CD14-positive monocyte (primary cell): ENCODE results near the gene LSS. TPM values are rescaled to one million over a fixed set of nuclear protein-coding genes. Genes with fewer than 3 reads are reported as not detected.

Experiments used
- DNase-seq, 3 donors: peaks; one replicate each; pipeline ENCODE4 v3.0.0-alpha.2; 2011 to 2022
- H2AFZ ChIP-seq: 2 replicates; pipeline ENCODE4 v1.6.0; 2012; ENCODE audit warnings: mild to moderate bottlenecking, low read depth, low read length, inconsistent platforms; ENCODE audit not compliant: insufficient read depth, poor library complexity, severe bottlenecking
- H3K27ac ChIP-seq, 2 donors: 1 replicate in 1 of 2; 2 replicates in 1 of 2; pipeline ENCODE4 v1.5.1; 2012 to 2013; ENCODE audit warnings: low read length in 2 of 2, control low read depth in 1 of 2, inconsistent platforms in 1 of 2, low read depth in 1 of 2, mild to moderate bottlenecking in 1 of 2
- H3K27me3 ChIP-seq, 2 donors: one replicate each; pipeline versions ENCODE4 v1.6.0 to v1.6.1; 2011 to 2013; ENCODE audit warnings: low read length in 2 of 2; ENCODE audit not compliant: control insufficient read depth in 2 of 2, insufficient read depth in 2 of 2
- H3K36me3 ChIP-seq, 2 donors: replicated peaks in 1 of 2; 1 replicate in 1 of 2; 2 replicates in 1 of 2; pipeline versions ENCODE4 v1.5.1 to v1.6.1; 2012 to 2013; ENCODE audit warnings: low read length in 2 of 2, control low read depth in 1 of 2, inconsistent platforms in 1 of 2, mild to moderate bottlenecking in 1 of 2; ENCODE audit not compliant: insufficient read depth in 2 of 2, control insufficient read depth in 1 of 2
- H3K4me1 ChIP-seq, 2 donors: 1 replicate in 1 of 2; 2 replicates in 1 of 2; pipeline versions ENCODE4 v1.5.1 to v1.6.1; 2012 to 2013; ENCODE audit warnings: low read length in 2 of 2, control low read depth in 1 of 2, inconsistent platforms in 1 of 2, mild to moderate bottlenecking in 1 of 2, moderate library complexity in 1 of 2; ENCODE audit not compliant: insufficient read depth in 2 of 2, control insufficient read depth in 1 of 2
- H3K4me2 ChIP-seq: replicated peaks from 2 replicates; pipeline ENCODE3; 2012; ENCODE audit warnings: low read length, moderate library complexity, mild to moderate bottlenecking; ENCODE audit not compliant: poor library complexity, severe bottlenecking; ENCODE audit errors: extremely low read depth
- H3K4me3 ChIP-seq, 3 experiments: fragments of 200-600 bp in 1 of 3; sonication (generic) in 1 of 3; replicated peaks in 1 of 3; 1 replicate in 2 of 3; 2 replicates in 1 of 3; pipeline ENCODE4 v1.5.1; 2011 to 2013; ENCODE audit warnings: low read length in 3 of 3, mild to moderate bottlenecking in 3 of 3, control low read depth in 2 of 3, low read depth in 2 of 3, inconsistent platforms in 1 of 3, moderate library complexity in 1 of 3
- H3K79me2 ChIP-seq: 2 replicates; pipeline ENCODE4 v1.6.0; 2012; ENCODE audit warnings: mild to moderate bottlenecking, control low read depth, inconsistent platforms, low read length, moderate library complexity; ENCODE audit not compliant: insufficient read depth
- H3K9ac ChIP-seq: 2 replicates; pipeline ENCODE4 v1.6.0; 2017; ENCODE audit warnings: low read length, mild to moderate bottlenecking; ENCODE audit not compliant: insufficient read depth, poor library complexity, severe bottlenecking
- H3K9me3 ChIP-seq, 2 donors: replicated peaks in 1 of 2; 1 replicate in 1 of 2; 2 replicates in 1 of 2; pipeline versions ENCODE4 v1.5.1 to v1.6.1; 2012 to 2013; ENCODE audit warnings: low read length in 2 of 2, control low read depth in 1 of 2; ENCODE audit not compliant: control insufficient read depth in 1 of 2, insufficient read depth in 1 of 2
- H4K20me1 ChIP-seq: 2 replicates; pipeline ENCODE4 v1.6.0; 2012; ENCODE audit warnings: mild to moderate bottlenecking, low read length, control low read depth, moderate library complexity; ENCODE audit not compliant: insufficient read depth
- H3K27ac Mint-ChIP-seq, 7 donors: one replicate each; pipeline ENCODE4 v1.8.0; 2020; ENCODE audit warnings: mild to moderate bottlenecking in 7 of 7, mixed read lengths in 7 of 7, moderate library complexity in 6 of 7, inconsistent platforms in 2 of 7
- H3K27me3 Mint-ChIP-seq, 3 donors: one replicate each; pipeline ENCODE4 v1.8.0; 2021 to 2022; ENCODE audit warnings: low read depth in 3 of 3, mild to moderate bottlenecking in 3 of 3, mixed read lengths in 3 of 3, moderate library complexity in 3 of 3, inconsistent platforms in 1 of 3
- H3K36me3 Mint-ChIP-seq, 2 donors: one replicate each; pipeline ENCODE4 v1.8.0; 2020; ENCODE audit warnings: mixed read lengths in 2 of 2, inconsistent platforms in 1 of 2, mild to moderate bottlenecking in 1 of 2
- H3K4me1 Mint-ChIP-seq: one replicate; pipeline ENCODE4 v1.8.0; 2020; ENCODE audit warnings: mild to moderate bottlenecking, mixed read lengths
- H3K4me3 Mint-ChIP-seq, 2 donors: one replicate each; pipeline ENCODE4 v1.8.0; 2020; ENCODE audit warnings: mild to moderate bottlenecking in 2 of 2, mixed read lengths in 2 of 2, moderate library complexity in 1 of 2
- H3K9me3 Mint-ChIP-seq, 7 donors: one replicate each; pipeline ENCODE4 v1.8.0; 2020 to 2022; ENCODE audit warnings: mixed read lengths in 7 of 7, mild to moderate bottlenecking in 6 of 7, moderate library complexity in 6 of 7, inconsistent platforms in 2 of 7
- WGBS: methylation state at CpG from one replicate; pipeline ENCODE4 v1.1.5; 2013; ENCODE audit warnings: missing lambda C conversion rate; ENCODE audit not compliant: insufficient coverage; 5-methylcytosine and 5-hydroxymethylcytosine counted together
- intact Hi-C, 2 donors: fragments of 100-400 bp; cut with micrococcal nuclease; formaldehyde crosslinking; loops; one replicate each; pipeline versions ENCODE4 v1.15.0 to v1.15.1; 2023
- polyA plus RNA-seq, 3 donors: library from polyadenylated mRNA; depleted of rRNA in 1 of 3; unstranded in 2 of 3; stranded (reverse) in 1 of 3; fragments of 300-500 nt in 2 of 3; fragments of >200 nt in 1 of 3; fragmentation: Illumina TruSeq in 2 of 3; gene quantifications; 1 replicate in 2 of 3; 2 replicates in 1 of 3; pipeline ENCODE4 v1.2.3, GENCODE V29; 2012 to 2021
- TF ChIP-seq, protein P1 (sequence below): fragments of 200-600 bp; IDR thresholded peaks from one replicate; pipeline ENCODE4 v1.8.0; 2022; ENCODE audit warnings: antibody characterized with exemption, mild to moderate bottlenecking

Gene LSS
- polyA plus RNA-seq, 3 donors = 4.1 to 20.0 (median 4.9) TPM

DNA sequence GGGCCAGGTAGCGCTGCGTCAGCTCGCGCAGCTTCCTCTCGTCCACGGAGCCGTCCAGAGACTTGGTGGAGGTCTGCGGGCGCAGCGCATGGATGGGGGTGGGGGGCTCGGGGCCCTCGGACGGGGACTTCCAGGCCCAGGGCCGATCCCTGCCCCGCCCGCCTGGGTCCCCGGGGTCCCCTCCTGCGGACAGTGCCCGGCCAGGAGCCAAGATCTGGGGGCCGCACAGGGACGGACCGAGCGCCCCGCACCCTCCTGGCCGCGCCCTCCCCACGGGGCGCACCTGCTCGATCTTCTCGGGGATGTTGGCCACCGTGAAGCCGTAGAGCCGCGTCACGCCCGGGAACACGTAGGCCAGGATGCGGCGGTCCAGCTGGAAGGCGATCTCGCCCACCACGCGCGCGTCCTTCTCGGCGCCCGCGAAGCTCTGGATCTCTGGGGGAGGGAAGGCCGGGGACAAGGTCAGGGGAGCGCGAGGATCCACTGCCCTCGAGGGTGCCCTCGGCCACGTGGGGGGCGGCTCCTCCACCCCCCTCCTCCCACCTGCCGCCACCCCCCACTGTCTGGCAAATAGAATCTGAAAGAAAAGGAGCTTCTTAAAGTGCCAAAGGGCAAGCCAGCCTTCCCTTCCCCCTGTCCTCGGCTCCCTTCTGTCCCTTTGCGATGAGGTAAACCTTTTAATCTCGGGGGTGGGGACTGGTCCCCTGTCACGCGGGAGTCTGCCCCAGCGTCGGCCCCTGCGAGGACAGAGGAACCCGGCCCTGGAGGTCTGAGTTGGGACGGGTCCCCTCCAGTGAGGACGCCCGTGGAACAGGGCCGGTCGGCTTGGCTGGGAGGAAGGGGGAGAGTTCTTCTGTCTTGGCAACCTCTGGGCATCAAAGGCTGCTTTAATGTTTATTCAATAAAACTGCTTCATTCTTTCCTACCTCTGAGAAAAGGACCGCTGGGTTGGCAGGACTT is 66.7 kb downstream of the LSS start:
- peaks cover 0 to 6% (median 2%) of the 10 kb centered on the region in 3 donors for H3K27me3 Mint-ChIP-seq
- no peak overlapping the region for H3K4me2 ChIP-seq

GRCh38 chr21:46160907-46161632 is 67.5 kb downstream of the LSS start:
- H3K36me3 Mint-ChIP-seq = peaks cover 0 to 2% of the 10 kb centered on the region in 2 donors
- no peak for DNase-seq
- peaks cover 0 to 8% (median 2%) of the 10 kb centered on the region in 3 donors for H3K27me3 Mint-ChIP-seq
- WGBS = 88% methylated on average over 59 of the region's 72 CpGs
- Histone ChIP-seq H3K27ac (no peak overlapping the region), H3K4me3 (no peak overlapping the region), H2AFZ (no peak overlapping the region), H3K9ac (no peak overlapping the region), H3K79me2 (no peaks in the 10 kb centered on the region), H3K9me3 (peaks cover 0 to 12% of the 10 kb centered on the region in 2 donors), H3K36me3 (no peaks in the 10 kb centered on the region), H4K20me1 (no peaks in the 10 kb centered on the region), H3K4me2 (no peak overlapping the region), H3K27me3 (no peaks in the 10 kb centered on the region), H3K4me1 (no peaks in the 10 kb centered on the region)
- TF ChIP-seq, protein P1, sequence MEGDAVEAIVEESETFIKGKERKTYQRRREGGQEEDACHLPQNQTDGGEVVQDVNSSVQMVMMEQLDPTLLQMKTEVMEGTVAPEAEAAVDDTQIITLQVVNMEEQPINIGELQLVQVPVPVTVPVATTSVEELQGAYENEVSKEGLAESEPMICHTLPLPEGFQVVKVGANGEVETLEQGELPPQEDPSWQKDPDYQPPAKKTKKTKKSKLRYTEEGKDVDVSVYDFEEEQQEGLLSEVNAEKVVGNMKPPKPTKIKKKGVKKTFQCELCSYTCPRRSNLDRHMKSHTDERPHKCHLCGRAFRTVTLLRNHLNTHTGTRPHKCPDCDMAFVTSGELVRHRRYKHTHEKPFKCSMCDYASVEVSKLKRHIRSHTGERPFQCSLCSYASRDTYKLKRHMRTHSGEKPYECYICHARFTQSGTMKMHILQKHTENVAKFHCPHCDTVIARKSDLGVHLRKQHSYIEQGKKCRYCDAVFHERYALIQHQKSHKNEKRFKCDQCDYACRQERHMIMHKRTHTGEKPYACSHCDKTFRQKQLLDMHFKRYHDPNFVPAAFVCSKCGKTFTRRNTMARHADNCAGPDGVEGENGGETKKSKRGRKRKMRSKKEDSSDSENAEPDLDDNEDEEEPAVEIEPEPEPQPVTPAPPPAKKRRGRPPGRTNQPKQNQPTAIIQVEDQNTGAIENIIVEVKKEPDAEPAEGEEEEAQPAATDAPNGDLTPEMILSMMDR = no peak
- no peaks in the 10 kb centered on the region for H3K4me1 Mint-ChIP-seq
- H3K27ac Mint-ChIP-seq = no peak overlapping the region
- peaks cover 1 to 12% (median 4%) of the 10 kb centered on the region in 7 donors for H3K9me3 Mint-ChIP-seq
- intact Hi-C loops = no loop called here
- H3K4me3 Mint-ChIP-seq = no peak overlapping the region

More for the DNA sequence above, 66.7 kb downstream of the LSS start:
- H3K27me3 ChIP-seq = no peaks in the 10 kb centered on the region
- no peak overlapping the region for H2AFZ ChIP-seq
- Mint-ChIP-seq H3K4me3 (peak overlapping the region in 1 of 2 donors; percentile 39), H3K36me3 (peaks cover 0 to 2% of the 10 kb centered on the region in 2 donors), H3K9me3 (peaks cover 1 to 12% (median 4%) of the 10 kb centered on the region in 7 donors), H3K4me1 (no peaks in the 10 kb centered on the region), H3K27ac (no peak overlapping the region)
- WGBS = 86% methylated on average over 58 of the region's 72 CpGs
- H3K36me3 ChIP-seq = no peaks in the 10 kb centered on the region
- no peaks in the 10 kb centered on the region for H3K4me1 ChIP-seq
- peaks cover 0 to 12% of the 10 kb centered on the region in 2 donors for H3K9me3 ChIP-seq
- intact Hi-C loops = no loop called here
- H3K27ac ChIP-seq = no peak overlapping the region
- TF ChIP-seq, protein P1 = no peak
- DNase-seq = no peak
- H3K4me3 ChIP-seq = no peak overlapping the region
- H3K9ac ChIP-seq = no peak overlapping the region
- H3K79me2 ChIP-seq = no peaks in the 10 kb centered on the region
- H4K20me1 ChIP-seq = no peaks in the 10 kb centered on the region
